Measurements from ENCODE around the gene PRKCA.

DNA sequence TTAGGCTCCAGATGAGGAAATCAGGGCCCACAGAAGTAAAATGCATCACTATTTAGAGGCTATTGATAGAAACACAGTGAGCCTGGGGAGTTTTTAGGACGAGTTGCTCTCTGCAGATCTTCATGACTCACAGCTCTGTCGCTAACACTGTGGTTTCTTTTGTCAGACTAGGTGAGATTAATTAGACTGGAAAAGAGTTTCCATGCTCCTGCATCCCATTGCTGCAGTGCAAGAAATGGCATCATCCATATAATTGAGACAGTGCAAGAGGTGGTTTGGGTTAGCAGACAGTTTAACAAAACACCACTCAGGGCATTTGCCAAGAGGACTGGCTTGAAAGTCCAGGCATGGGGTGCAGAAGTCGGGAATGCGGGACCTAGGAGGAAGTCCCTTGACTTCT is 333.7 kb downstream of the PRKCA start:
- TF ChIP-seq, protein P1, sequence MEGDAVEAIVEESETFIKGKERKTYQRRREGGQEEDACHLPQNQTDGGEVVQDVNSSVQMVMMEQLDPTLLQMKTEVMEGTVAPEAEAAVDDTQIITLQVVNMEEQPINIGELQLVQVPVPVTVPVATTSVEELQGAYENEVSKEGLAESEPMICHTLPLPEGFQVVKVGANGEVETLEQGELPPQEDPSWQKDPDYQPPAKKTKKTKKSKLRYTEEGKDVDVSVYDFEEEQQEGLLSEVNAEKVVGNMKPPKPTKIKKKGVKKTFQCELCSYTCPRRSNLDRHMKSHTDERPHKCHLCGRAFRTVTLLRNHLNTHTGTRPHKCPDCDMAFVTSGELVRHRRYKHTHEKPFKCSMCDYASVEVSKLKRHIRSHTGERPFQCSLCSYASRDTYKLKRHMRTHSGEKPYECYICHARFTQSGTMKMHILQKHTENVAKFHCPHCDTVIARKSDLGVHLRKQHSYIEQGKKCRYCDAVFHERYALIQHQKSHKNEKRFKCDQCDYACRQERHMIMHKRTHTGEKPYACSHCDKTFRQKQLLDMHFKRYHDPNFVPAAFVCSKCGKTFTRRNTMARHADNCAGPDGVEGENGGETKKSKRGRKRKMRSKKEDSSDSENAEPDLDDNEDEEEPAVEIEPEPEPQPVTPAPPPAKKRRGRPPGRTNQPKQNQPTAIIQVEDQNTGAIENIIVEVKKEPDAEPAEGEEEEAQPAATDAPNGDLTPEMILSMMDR (IDR thresholded peaks at IDR 0.05; ENCODE audit: low read depth, low read length): no peak
- TF ChIP-seq POLR2A (IDR thresholded peaks at IDR 0.05; ENCODE audit: extremely low read depth, insufficient read length): no peak
- TF ChIP-seq, protein P2, sequence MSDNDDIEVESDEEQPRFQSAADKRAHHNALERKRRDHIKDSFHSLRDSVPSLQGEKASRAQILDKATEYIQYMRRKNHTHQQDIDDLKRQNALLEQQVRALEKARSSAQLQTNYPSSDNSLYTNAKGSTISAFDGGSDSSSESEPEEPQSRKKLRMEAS (IDR thresholded peaks at IDR 0.05; ENCODE audit: low read depth, low read length): no peak

Data from NB4 (cell line).